H9 (cell line): ENCODE measurements around the gene CCDC177. TPM values are rescaled to one million over a fixed set of nuclear protein-coding genes. Genes with fewer than 3 reads are reported as not detected.

ENCODE experiments used
- DNase-seq: peaks from one replicate; pipeline ENCODE4 v3.0.0-alpha.2; 2017
- H2AFZ ChIP-seq: one replicate; pipeline ENCODE4 v1.6.1; 2013; ENCODE audit warnings: mild to moderate bottlenecking, low read length, control low read depth, moderate library complexity
- H2AK5ac ChIP-seq: 2 replicates; pipeline ENCODE4 v1.6.1; 2013; ENCODE audit warnings: low read length, control low read depth, mixed read lengths; ENCODE audit not compliant: insufficient read length
- H2BK120ac ChIP-seq: one replicate; pipeline ENCODE4 v1.6.1; 2013; ENCODE audit warnings: low read depth, mild to moderate bottlenecking, low read length, control low read depth, inconsistent platforms; ENCODE audit not compliant: poor library complexity, severe bottlenecking
- H2BK12ac ChIP-seq: 2 replicates; pipeline ENCODE4 v1.6.1; 2013; ENCODE audit warnings: low read length, control low read depth, mixed read lengths, low read depth; ENCODE audit not compliant: insufficient read length
- H2BK15ac ChIP-seq: 2 replicates; pipeline ENCODE4 v1.6.1; 2013; ENCODE audit warnings: low read depth, low read length, control low read depth
- H2BK20ac ChIP-seq: one replicate; pipeline ENCODE4 v1.6.1; 2013; ENCODE audit warnings: low read depth, mild to moderate bottlenecking, low read length, control low read depth, inconsistent platforms; ENCODE audit not compliant: poor library complexity, severe bottlenecking
- H2BK5ac ChIP-seq: 2 replicates; pipeline ENCODE4 v1.6.1; 2013; ENCODE audit warnings: low read length, control low read depth, mixed read lengths; ENCODE audit not compliant: insufficient read length
- H3K14ac ChIP-seq: 2 replicates; pipeline ENCODE4 v1.6.1; 2013; ENCODE audit warnings: low read length, control low read depth; ENCODE audit not compliant: insufficient read depth
- H3K18ac ChIP-seq: 2 replicates; pipeline ENCODE4 v1.6.1; 2013; ENCODE audit warnings: low read depth, mild to moderate bottlenecking, mixed read lengths, low read length, control low read depth; ENCODE audit not compliant: insufficient read length
- H3K23ac ChIP-seq: 2 replicates; pipeline ENCODE4 v1.6.1; 2013; ENCODE audit warnings: low read length, control low read depth, mixed read lengths, low read depth; ENCODE audit not compliant: insufficient read length
- H3K23me2 ChIP-seq: 2 replicates; pipeline ENCODE4 v1.6.1; 2013; ENCODE audit warnings: low read depth, mild to moderate bottlenecking, mixed read lengths, low read length, control low read depth; ENCODE audit not compliant: insufficient read length, poor library complexity, severe bottlenecking
- H3K27ac ChIP-seq: 2 replicates; pipeline ENCODE4 v1.5.1; 2013; ENCODE audit warnings: low read length, control low read depth, mixed read lengths, low read depth; ENCODE audit not compliant: insufficient read length
- H3K27me3 ChIP-seq: 2 replicates; pipeline ENCODE4 v1.6.1; 2013; ENCODE audit warnings: low read length, control low read depth, inconsistent platforms; ENCODE audit not compliant: insufficient read depth
- H3K4ac ChIP-seq: 2 replicates; pipeline ENCODE4 v1.6.1; 2013; ENCODE audit warnings: low read depth, mild to moderate bottlenecking, control low read depth, inconsistent platforms, low read length, moderate library complexity
- H3K4me1 ChIP-seq: 2 replicates; pipeline ENCODE4 v1.6.1; 2013; ENCODE audit warnings: low read length, control low read depth, inconsistent platforms; ENCODE audit not compliant: insufficient read depth
- H3K4me2 ChIP-seq: 2 replicates; pipeline ENCODE4 v1.6.1; 2013; ENCODE audit warnings: low read length, control low read depth, mixed read lengths; ENCODE audit not compliant: insufficient read length, insufficient read depth
- H3K56ac ChIP-seq: 2 replicates; pipeline ENCODE4 v1.6.1; 2013; ENCODE audit warnings: low read depth, mild to moderate bottlenecking, mixed read lengths, low read length, control low read depth; ENCODE audit not compliant: insufficient read length
- H3K79me1 ChIP-seq: 2 replicates; pipeline ENCODE4 v1.6.1; 2013; ENCODE audit warnings: low read depth, mild to moderate bottlenecking, moderate library complexity, low read length, control low read depth, inconsistent platforms; ENCODE audit not compliant: insufficient read depth, poor library complexity, severe bottlenecking
- H3K79me2 ChIP-seq: 2 replicates; pipeline ENCODE4 v1.6.1; 2013; ENCODE audit warnings: low read length, control low read depth, inconsistent platforms; ENCODE audit not compliant: insufficient read depth
- H3K9ac ChIP-seq: 2 replicates; pipeline ENCODE4 v1.6.1; 2013; ENCODE audit warnings: low read length, control low read depth, mixed read lengths; ENCODE audit not compliant: insufficient read length; ENCODE audit errors: extremely low read depth
- H3K9me3 ChIP-seq: one replicate; pipeline ENCODE4 v1.6.1; 2013; ENCODE audit warnings: low read depth, low read length, inconsistent platforms; ENCODE audit not compliant: control insufficient read depth
- H3T11ph ChIP-seq: one replicate; pipeline ENCODE4 v1.6.1; 2013; ENCODE audit warnings: mild to moderate bottlenecking, low read length, control low read depth, inconsistent platforms
- H4K20me1 ChIP-seq: one replicate; pipeline ENCODE4 v1.6.1; 2013; ENCODE audit not compliant: control insufficient read depth, insufficient read length, insufficient read depth
- H4K5ac ChIP-seq: 2 replicates; pipeline ENCODE4 v1.6.1; 2013; ENCODE audit warnings: low read depth, mild to moderate bottlenecking, mixed read lengths, low read length, control low read depth; ENCODE audit not compliant: insufficient read length
- H4K8ac ChIP-seq: replicated peaks from 2 replicates; pipeline ENCODE4 v1.6.1; 2013; ENCODE audit warnings: low read length, control low read depth, mixed read lengths, low read depth; ENCODE audit not compliant: insufficient read length
- H4K91ac ChIP-seq: 2 replicates; pipeline ENCODE4 v1.6.1; 2013; ENCODE audit warnings: low read depth, mild to moderate bottlenecking, moderate library complexity, mixed read lengths, low read length, control low read depth; ENCODE audit not compliant: insufficient read length
- H3K27ac Mint-ChIP-seq, 3 experiments: 2 replicates in 2 of 3; 3 replicates in 1 of 3; pipeline ENCODE4 v1.8.0; 2020 to 2021; ENCODE audit warnings: mixed read lengths in 3 of 3, mild to moderate bottlenecking in 1 of 3, moderate library complexity in 1 of 3
- H3K27me3 Mint-ChIP-seq: 2 replicates; pipeline ENCODE4 v1.8.0; 2021; ENCODE audit warnings: low read depth, mild to moderate bottlenecking, moderate library complexity, mixed read lengths
- H3K36me3 Mint-ChIP-seq, 3 experiments: 2 replicates in 2 of 3; 3 replicates in 1 of 3; pipeline ENCODE4 v1.8.0; 2020 to 2021; ENCODE audit warnings: low read depth in 3 of 3, mixed read lengths in 3 of 3; ENCODE audit not compliant: insufficient read depth in 1 of 3
- H3K4me1 Mint-ChIP-seq, 2 experiments: 2 replicates each; pipeline ENCODE4 v1.8.0; 2020; ENCODE audit warnings: mixed read lengths in 2 of 2
- H3K4me3 Mint-ChIP-seq, 2 experiments: 2 replicates in 1 of 2; 3 replicates in 1 of 2; pipeline ENCODE4 v1.8.0; 2020 to 2021; ENCODE audit warnings: mild to moderate bottlenecking in 2 of 2, mixed read lengths in 2 of 2, moderate library complexity in 1 of 2
- H3K9me3 Mint-ChIP-seq, 2 experiments: 2 replicates in 1 of 2; 3 replicates in 1 of 2; pipeline ENCODE4 v1.8.0; 2020; ENCODE audit warnings: mild to moderate bottlenecking in 2 of 2, mixed read lengths in 2 of 2, moderate library complexity in 1 of 2
- WGBS: extraction: QIAGEN DNeasy Blood & Tissue Kit; methylation state at CpG from one replicate; pipeline ENCODE4 v1.1.7; 2013; ENCODE audit warnings: missing lambda C conversion rate, low lambda C conversion rate, mixed read lengths; ENCODE audit not compliant: insufficient read length; ENCODE audit errors: extremely low coverage; 5-methylcytosine and 5-hydroxymethylcytosine counted together
- total RNA-seq: library from RNA; stranded (reverse); gene quantifications from 2 replicates; pipeline ENCODE4 v1.2.1, GENCODE V29; 2021
- TF ChIP-seq, protein P1 (sequence below): fragments of 200-600 bp; sonication (generic); conservative IDR thresholded peaks from 3 replicates; pipeline ENCODE4 v1.8.0; 2021; ENCODE audit warnings: antibody characterized with exemption, mild to moderate bottlenecking

Gene CCDC177
- total RNA-seq, 1 experiment from 2014 or later = 6.1 TPM

DNA sequence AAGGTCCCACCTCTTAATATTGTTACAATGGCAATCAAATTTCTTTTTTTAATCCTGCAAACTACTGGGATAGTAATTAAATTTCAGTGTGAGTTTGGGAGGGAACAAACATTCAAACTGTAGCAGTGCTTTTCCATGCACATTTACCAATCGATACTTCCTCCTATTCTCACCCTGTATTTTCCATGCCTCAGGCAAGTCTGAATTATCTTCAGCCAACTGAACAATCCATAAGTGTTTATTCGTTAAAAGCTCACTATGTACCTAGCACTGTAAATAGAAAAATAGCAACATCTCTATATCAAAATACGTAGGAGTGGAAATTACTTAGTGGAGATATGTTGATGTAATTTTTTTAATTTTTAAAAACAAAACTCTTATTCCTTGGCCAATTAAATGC lies 43.5 kb downstream of the CCDC177 start:
- WGBS = no CpG with 5 or more reads among the region's 3 CpGs
- H3K18ac ChIP-seq = no peak overlapping the region
- no peak overlapping the region for H2BK20ac ChIP-seq
- no peak overlapping the region for H3K23ac ChIP-seq
- no peaks in the 10 kb centered on the region for H3K79me2 ChIP-seq
- no peak overlapping the region for H3K9ac ChIP-seq
- no peak overlapping the region for H4K5ac ChIP-seq
- H3K14ac ChIP-seq = no peak overlapping the region
- H3K4me1 Mint-ChIP-seq = peaks cover 4 to 9% of the 10 kb centered on the region in 2 experiments
- no peak for DNase-seq
- no peak overlapping the region for H2BK5ac ChIP-seq
- no peak overlapping the region for H4K8ac ChIP-seq
- H3K4ac ChIP-seq = no peak overlapping the region
- H2AK5ac ChIP-seq = no peak overlapping the region
- no peak overlapping the region for H3K27ac ChIP-seq
- H4K91ac ChIP-seq = no peak overlapping the region
- no peak overlapping the region for H3K27ac Mint-ChIP-seq
- no peak overlapping the region for H2AFZ ChIP-seq
- H3K4me3 Mint-ChIP-seq = no peak overlapping the region
- no peaks in the 10 kb centered on the region for H3K36me3 Mint-ChIP-seq
- H3K79me1 ChIP-seq = no peaks in the 10 kb centered on the region
- no peak overlapping the region for H3K56ac ChIP-seq
- no peaks in the 10 kb centered on the region for H3K27me3 ChIP-seq
- H3K9me3 ChIP-seq = no peaks in the 10 kb centered on the region
- no peak overlapping the region for H3T11ph ChIP-seq
- no peaks in the 10 kb centered on the region for H3K4me1 ChIP-seq
- no peaks in the 10 kb centered on the region for H3K9me3 Mint-ChIP-seq
- no peak overlapping the region for H2BK12ac ChIP-seq
- no peak overlapping the region for H2BK15ac ChIP-seq
- H2BK120ac ChIP-seq = no peak overlapping the region
- no peaks in the 10 kb centered on the region for H4K20me1 ChIP-seq
- TF ChIP-seq, protein P1, sequence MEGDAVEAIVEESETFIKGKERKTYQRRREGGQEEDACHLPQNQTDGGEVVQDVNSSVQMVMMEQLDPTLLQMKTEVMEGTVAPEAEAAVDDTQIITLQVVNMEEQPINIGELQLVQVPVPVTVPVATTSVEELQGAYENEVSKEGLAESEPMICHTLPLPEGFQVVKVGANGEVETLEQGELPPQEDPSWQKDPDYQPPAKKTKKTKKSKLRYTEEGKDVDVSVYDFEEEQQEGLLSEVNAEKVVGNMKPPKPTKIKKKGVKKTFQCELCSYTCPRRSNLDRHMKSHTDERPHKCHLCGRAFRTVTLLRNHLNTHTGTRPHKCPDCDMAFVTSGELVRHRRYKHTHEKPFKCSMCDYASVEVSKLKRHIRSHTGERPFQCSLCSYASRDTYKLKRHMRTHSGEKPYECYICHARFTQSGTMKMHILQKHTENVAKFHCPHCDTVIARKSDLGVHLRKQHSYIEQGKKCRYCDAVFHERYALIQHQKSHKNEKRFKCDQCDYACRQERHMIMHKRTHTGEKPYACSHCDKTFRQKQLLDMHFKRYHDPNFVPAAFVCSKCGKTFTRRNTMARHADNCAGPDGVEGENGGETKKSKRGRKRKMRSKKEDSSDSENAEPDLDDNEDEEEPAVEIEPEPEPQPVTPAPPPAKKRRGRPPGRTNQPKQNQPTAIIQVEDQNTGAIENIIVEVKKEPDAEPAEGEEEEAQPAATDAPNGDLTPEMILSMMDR = no peak
- no peaks in the 10 kb centered on the region for H3K23me2 ChIP-seq
- H3K27me3 Mint-ChIP-seq = peaks cover 2% of the 10 kb centered on the region
- no peak overlapping the region for H3K4me2 ChIP-seq
